GM23338 (cell line): Measurements from ENCODE around the gene CCNG2. TPM values are rescaled to one million over a fixed set of nuclear protein-coding genes. Genes with fewer than 3 reads are reported as not detected.

Source experiments
- ATAC-seq: fragments of 200-7000 bp; cut with Tn5 transposase; 3 replicates; pipeline ENCODE4 v1.9.1; 2020
- DNase-seq: peaks from one replicate; pipeline ENCODE4 v3.0.0-alpha.2; 2015; ENCODE audit warnings: low spot score
- H2AFZ ChIP-seq: fragments of 200-600 bp; sonication (generic); 2 replicates; pipeline ENCODE4 v1.8.0; 2016; ENCODE audit warnings: antibody characterized with exemption, mild to moderate bottlenecking, moderate library complexity
- H3F3A ChIP-seq: fragments of 200-600 bp; sonication (generic); replicated peaks from 2 replicates; pipeline ENCODE4 v1.8.0; 2017; ENCODE audit warnings: antibody characterized with exemption, mixed run types, low read depth
- H3K27ac ChIP-seq: fragments of 200-600 bp; sonication (generic); 2 replicates; pipeline ENCODE4 v1.6.1; 2016; ENCODE audit warnings: low read depth
- H3K27me3 ChIP-seq: fragments of 200-600 bp; sonication (generic); 2 replicates; pipeline ENCODE4 v1.8.0; 2016; ENCODE audit warnings: mild to moderate bottlenecking, mixed run types, moderate library complexity; ENCODE audit not compliant: insufficient read depth
- H3K36me3 ChIP-seq: fragments of 200-600 bp; sonication (generic); 2 replicates; pipeline ENCODE4 v1.8.0; 2016; ENCODE audit warnings: mild to moderate bottlenecking; ENCODE audit not compliant: insufficient read depth
- H3K4me1 ChIP-seq: fragments of 200-600 bp; sonication (generic); 2 replicates; pipeline ENCODE4 v1.8.0; 2016; ENCODE audit warnings: mild to moderate bottlenecking, moderate library complexity; ENCODE audit not compliant: insufficient read depth
- H3K4me2 ChIP-seq: fragments of 200-600 bp; sonication (generic); 2 replicates; pipeline ENCODE4 v1.7.1; 2017; ENCODE audit warnings: mixed run types
- H3K4me3 ChIP-seq: fragments of 200-600 bp; sonication (generic); 2 replicates; pipeline ENCODE4 v1.6.1; 2016; ENCODE audit warnings: mixed run types
- H3K79me2 ChIP-seq: fragments of 200-600 bp; sonication (generic); replicated peaks from 2 replicates; pipeline ENCODE4 v1.8.0; 2017; ENCODE audit warnings: mild to moderate bottlenecking; ENCODE audit not compliant: insufficient read depth
- H3K9me2 ChIP-seq: fragments of 200-600 bp; sonication (generic); 2 replicates; pipeline ENCODE4 v1.8.0; 2017; ENCODE audit not compliant: insufficient read depth
- H4K20me1 ChIP-seq: fragments of 200-600 bp; sonication (generic); replicated peaks from 2 replicates; pipeline ENCODE4 v1.8.0; 2017; ENCODE audit warnings: mild to moderate bottlenecking; ENCODE audit not compliant: insufficient read depth
- H3K27ac Mint-ChIP-seq: 2 replicates; pipeline ENCODE4 v1.8.0; 2020; ENCODE audit warnings: inconsistent platforms, mild to moderate bottlenecking, moderate library complexity, mixed read lengths
- H3K27me3 Mint-ChIP-seq: 3 replicates; pipeline ENCODE4 v1.8.0; 2022; ENCODE audit warnings: low read depth, mild to moderate bottlenecking, moderate library complexity, mixed read lengths, inconsistent platforms; ENCODE audit not compliant: insufficient read depth, poor library complexity
- H3K36me3 Mint-ChIP-seq: 3 replicates; pipeline ENCODE4 v1.8.0; 2021; ENCODE audit warnings: low read depth, mild to moderate bottlenecking, inconsistent platforms, moderate library complexity, mixed read lengths
- H3K4me1 Mint-ChIP-seq: 3 replicates; pipeline ENCODE4 v1.8.0; 2020; ENCODE audit warnings: mild to moderate bottlenecking, inconsistent platforms, mixed read lengths
- H3K4me3 Mint-ChIP-seq: 3 replicates; pipeline ENCODE4 v1.8.0; 2021; ENCODE audit warnings: moderate library complexity, mild to moderate bottlenecking, inconsistent platforms, mixed read lengths
- H3K9me3 Mint-ChIP-seq: 3 replicates; pipeline ENCODE4 v1.8.0; 2020; ENCODE audit warnings: moderate library complexity, mild to moderate bottlenecking, inconsistent platforms, mixed read lengths
- CREB1 ChIP-seq: fragments of 250-450 bp; sonication (Bioruptor Pico); IDR thresholded peaks from 2 replicates; pipeline ENCODE4 v1.5.0; 2020; ENCODE audit warnings: low read depth, mild to moderate bottlenecking, moderate library complexity
- EZH2 ChIP-seq: fragments of 200-600 bp; sonication (generic); IDR thresholded peaks from one replicate; pipeline ENCODE4 v1.8.0; 2017; ENCODE audit warnings: antibody characterized with exemption, mild to moderate bottlenecking, low read depth; ENCODE audit not compliant: unreplicated experiment
- EZH2phosphoT487 ChIP-seq: fragments of 200-600 bp; sonication (generic); IDR thresholded peaks from one replicate; pipeline ENCODE4 v1.8.1; 2018; ENCODE audit warnings: antibody characterized with exemption; ENCODE audit not compliant: unreplicated experiment
- JUNB ChIP-seq: IDR thresholded peaks from one replicate; pipeline ENCODE4 v1.6.1; 2016; ENCODE audit warnings: antibody characterized with exemption; ENCODE audit not compliant: unreplicated experiment
- NANOG ChIP-seq: IDR thresholded peaks from 2 replicates; pipeline ENCODE4 v1.6.1; 2016; ENCODE audit warnings: antibody characterized with exemption, borderline replicate concordance
- POLR2AphosphoS5 ChIP-seq: IDR thresholded peaks from 2 replicates; pipeline ENCODE4 v1.6.1; 2016; ENCODE audit warnings: antibody characterized with exemption, low read depth
- STAT1 ChIP-seq: IDR thresholded peaks from one replicate; pipeline ENCODE4 v1.6.1; 2016; ENCODE audit warnings: antibody characterized with exemption; ENCODE audit not compliant: unreplicated experiment
- ZNF114 ChIP-seq: fragments of 250-450 bp; sonication (Bioruptor Pico); IDR thresholded peaks from 2 replicates; pipeline ENCODE4 v1.5.0; 2020; ENCODE audit warnings: mild to moderate bottlenecking, moderate library complexity
- ZNF331 ChIP-seq: fragments of 250-450 bp; sonication (Bioruptor Pico); IDR thresholded peaks from 2 replicates; pipeline ENCODE4 v1.5.0; 2020; ENCODE audit warnings: low read depth, mild to moderate bottlenecking, moderate library complexity
- polyA plus RNA-seq: library from polyadenylated mRNA; unstranded; fragments of >200 nt; fragmentation: Nextera tagmentation; extraction: Ambion mirVana; gene quantifications from 2 replicates; pipeline ENCODE4 v1.2.1, GENCODE V29; 2016
- total RNA-seq: library from RNA; depleted of rRNA; stranded (reverse); fragments of >200 nt; shearing (Covaris generic); gene quantifications from 2 replicates; pipeline ENCODE4 v1.2.3, GENCODE V29; 2014
- TF ChIP-seq, protein P1 (sequence below): IDR thresholded peaks from 2 replicates; pipeline ENCODE4 v1.6.1; 2016; ENCODE audit warnings: antibody characterized with exemption
- TF ChIP-seq, protein P2 (sequence below): fragments of 250-450 bp; sonication (Bioruptor Pico); IDR thresholded peaks from 2 replicates; pipeline ENCODE4 v1.5.0; 2020; ENCODE audit warnings: mild to moderate bottlenecking, moderate library complexity
- TF ChIP-seq, protein P3 (sequence below), 2 experiments: fragments of 200-600 bp in 1 of 2; sonication (generic) in 1 of 2; conservative IDR thresholded peaks; 2 replicates each; pipeline versions ENCODE4 v1.5.1 to v1.6.1; 2016 to 2017; ENCODE audit warnings: antibody characterized with exemption in 2 of 2, low read depth in 2 of 2, mild to moderate bottlenecking in 2 of 2, moderate library complexity in 1 of 2

CCNG2 gene
- total and polyA plus RNA-seq, 2 experiments from 2014 or later = 7.1 to 16.5 TPM

DNA sequence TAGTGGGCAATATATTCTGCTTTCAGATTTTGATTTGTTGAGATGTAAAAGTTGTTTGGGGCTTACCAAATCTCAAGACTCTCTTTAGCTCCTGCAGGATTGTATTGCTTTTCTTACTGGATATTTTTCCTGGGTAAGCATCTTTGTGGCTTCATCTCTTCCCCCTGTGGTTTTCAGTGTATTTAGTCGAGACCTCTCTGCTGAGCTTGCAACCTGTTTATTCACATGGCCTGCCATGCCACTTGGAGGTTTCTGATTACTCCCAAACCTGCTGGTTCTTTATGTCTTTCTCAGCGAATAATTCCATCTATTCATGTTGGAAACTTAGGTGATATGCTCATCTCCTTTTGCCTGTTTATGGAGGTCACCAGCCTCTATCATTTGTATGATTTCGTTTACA lies 10.9 kb downstream of the CCNG2 start (continued):
- TF ChIP-seq CREB1 (CRISPR knock-in tag) (no peak), EZH2phosphoT487 (no peak), NANOG (no peak), STAT1 (no peak)
- TF ChIP-seq, protein P1, sequence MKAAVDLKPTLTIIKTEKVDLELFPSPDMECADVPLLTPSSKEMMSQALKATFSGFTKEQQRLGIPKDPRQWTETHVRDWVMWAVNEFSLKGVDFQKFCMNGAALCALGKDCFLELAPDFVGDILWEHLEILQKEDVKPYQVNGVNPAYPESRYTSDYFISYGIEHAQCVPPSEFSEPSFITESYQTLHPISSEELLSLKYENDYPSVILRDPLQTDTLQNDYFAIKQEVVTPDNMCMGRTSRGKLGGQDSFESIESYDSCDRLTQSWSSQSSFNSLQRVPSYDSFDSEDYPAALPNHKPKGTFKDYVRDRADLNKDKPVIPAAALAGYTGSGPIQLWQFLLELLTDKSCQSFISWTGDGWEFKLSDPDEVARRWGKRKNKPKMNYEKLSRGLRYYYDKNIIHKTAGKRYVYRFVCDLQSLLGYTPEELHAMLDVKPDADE = no peak

DNA sequence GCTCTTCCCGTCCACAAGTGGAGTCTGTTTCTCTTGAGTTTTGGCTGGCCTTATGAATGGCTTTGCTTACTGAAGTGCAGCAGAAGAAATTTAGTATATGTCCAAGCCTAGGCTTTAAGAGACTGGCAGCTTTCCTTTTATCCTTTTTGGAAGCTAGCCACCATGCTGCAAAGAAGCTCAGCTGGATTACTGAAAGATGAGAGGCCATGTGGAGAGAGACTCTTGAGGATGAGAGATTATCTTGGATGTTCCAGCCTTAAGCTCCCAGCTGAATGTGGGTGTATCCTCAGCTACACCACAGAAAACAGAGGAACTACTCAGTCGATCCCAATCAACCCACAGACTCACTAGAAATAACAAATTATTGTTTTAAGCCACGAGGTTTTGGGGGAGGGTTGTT lies 12.5 kb downstream of the CCNG2 start:
- peaks cover 3% of the 10 kb centered on the region; the same call in 2 of the 3 replicates for H3K4me1 Mint-ChIP-seq
- no peaks in the 10 kb centered on the region for H3F3A ChIP-seq
- peaks cover 19% of the 10 kb centered on the region for H3K36me3 ChIP-seq
- H3K27ac ChIP-seq = no peak overlapping the region
- no peak overlapping the region for H3K4me3 ChIP-seq
- H4K20me1 ChIP-seq = peaks cover 4% of the 10 kb centered on the region
- no peak overlapping the region for H3K27ac Mint-ChIP-seq
- no peaks in the 10 kb centered on the region for H3K9me3 Mint-ChIP-seq
- ATAC-seq (no peak), DNase-seq (no peak)
- H3K4me1 ChIP-seq = no peaks in the 10 kb centered on the region; the same call in 1 of the 2 replicates
- H3K27me3 ChIP-seq = peaks cover 23% of the 10 kb centered on the region
- peaks cover 10% of the 10 kb centered on the region for H3K36me3 Mint-ChIP-seq
- no peak overlapping the region for H2AFZ ChIP-seq
- no peak overlapping the region for H3K4me2 ChIP-seq
- no peak overlapping the region for H3K4me3 Mint-ChIP-seq
- H3K9me2 ChIP-seq = no peaks in the 10 kb centered on the region
- H3K27me3 Mint-ChIP-seq = peaks cover 8% of the 10 kb centered on the region
- no peaks in the 10 kb centered on the region for H3K79me2 ChIP-seq
- no peak for TF ChIP-seq ZNF331 (CRISPR knock-in tag)
- TF ChIP-seq, protein P2, sequence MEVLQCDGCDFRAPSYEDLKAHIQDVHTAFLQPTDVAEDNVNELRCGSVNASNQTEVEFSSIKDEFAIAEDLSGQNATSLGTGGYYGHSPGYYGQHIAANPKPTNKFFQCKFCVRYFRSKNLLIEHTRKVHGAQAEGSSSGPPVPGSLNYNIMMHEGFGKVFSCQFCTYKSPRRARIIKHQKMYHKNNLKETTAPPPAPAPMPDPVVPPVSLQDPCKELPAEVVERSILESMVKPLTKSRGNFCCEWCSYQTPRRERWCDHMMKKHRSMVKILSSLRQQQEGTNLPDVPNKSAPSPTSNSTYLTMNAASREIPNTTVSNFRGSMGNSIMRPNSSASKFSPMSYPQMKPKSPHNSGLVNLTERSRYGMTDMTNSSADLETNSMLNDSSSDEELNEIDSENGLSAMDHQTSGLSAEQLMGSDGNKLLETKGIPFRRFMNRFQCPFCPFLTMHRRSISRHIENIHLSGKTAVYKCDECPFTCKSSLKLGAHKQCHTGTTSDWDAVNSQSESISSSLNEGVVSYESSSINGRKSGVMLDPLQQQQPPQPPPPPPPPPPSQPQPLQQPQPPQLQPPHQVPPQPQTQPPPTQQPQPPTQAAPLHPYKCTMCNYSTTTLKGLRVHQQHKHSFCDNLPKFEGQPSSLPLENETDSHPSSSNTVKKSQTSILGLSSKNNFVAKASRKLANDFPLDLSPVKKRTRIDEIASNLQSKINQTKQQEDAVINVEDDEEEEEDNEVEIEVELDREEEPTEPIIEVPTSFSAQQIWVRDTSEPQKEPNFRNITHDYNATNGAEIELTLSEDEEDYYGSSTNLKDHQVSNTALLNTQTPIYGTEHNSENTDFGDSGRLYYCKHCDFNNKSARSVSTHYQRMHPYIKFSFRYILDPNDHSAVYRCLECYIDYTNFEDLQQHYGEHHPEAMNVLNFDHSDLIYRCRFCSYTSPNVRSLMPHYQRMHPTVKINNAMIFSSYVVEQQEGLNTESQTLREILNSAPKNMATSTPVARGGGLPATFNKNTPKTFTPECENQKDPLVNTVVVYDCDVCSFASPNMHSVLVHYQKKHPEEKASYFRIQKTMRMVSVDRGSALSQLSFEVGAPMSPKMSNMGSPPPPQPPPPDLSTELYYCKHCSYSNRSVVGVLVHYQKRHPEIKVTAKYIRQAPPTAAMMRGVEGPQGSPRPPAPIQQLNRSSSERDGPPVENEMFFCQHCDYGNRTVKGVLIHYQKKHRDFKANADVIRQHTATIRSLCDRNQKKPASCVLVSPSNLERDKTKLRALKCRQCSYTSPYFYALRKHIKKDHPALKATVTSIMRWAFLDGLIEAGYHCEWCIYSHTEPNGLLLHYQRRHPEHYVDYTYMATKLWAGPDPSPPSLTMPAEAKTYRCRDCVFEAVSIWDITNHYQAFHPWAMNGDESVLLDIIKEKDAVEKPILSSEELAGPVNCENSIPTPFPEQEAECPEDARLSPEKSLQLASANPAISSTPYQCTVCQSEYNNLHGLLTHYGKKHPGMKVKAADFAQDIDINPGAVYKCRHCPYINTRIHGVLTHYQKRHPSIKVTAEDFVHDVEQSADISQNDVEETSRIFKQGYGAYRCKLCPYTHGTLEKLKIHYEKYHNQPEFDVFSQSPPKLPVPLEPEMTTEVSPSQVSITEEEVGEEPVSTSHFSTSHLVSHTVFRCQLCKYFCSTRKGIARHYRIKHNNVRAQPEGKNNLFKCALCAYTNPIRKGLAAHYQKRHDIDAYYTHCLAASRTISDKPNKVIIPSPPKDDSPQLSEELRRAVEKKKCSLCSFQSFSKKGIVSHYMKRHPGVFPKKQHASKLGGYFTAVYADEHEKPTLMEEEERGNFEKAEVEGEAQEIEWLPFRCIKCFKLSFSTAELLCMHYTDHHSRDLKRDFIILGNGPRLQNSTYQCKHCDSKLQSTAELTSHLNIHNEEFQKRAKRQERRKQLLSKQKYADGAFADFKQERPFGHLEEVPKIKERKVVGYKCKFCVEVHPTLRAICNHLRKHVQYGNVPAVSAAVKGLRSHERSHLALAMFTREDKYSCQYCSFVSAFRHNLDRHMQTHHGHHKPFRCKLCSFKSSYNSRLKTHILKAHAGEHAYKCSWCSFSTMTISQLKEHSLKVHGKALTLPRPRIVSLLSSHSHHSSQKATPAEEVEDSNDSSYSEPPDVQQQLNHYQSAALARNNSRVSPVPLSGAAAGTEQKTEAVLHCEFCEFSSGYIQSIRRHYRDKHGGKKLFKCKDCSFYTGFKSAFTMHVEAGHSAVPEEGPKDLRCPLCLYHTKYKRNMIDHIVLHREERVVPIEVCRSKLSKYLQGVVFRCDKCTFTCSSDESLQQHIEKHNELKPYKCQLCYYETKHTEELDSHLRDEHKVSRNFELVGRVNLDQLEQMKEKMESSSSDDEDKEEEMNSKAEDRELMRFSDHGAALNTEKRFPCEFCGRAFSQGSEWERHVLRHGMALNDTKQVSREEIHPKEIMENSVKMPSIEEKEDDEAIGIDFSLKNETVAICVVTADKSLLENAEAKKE (CRISPR knock-in tag) = no peak
- TF ChIP-seq EZH2 = no peak
- no peak for TF ChIP-seq EZH2phosphoT487
- no peak for TF ChIP-seq POLR2AphosphoS5
- TF ChIP-seq STAT1 = no peak
- no peak for TF ChIP-seq NANOG
- TF ChIP-seq, protein P1 = no peak
- TF ChIP-seq JUNB = no peak
- no peak for TF ChIP-seq CREB1 (CRISPR knock-in tag)
- no peak for TF ChIP-seq ZNF114 (CRISPR knock-in tag)
- TF ChIP-seq, protein P3, sequence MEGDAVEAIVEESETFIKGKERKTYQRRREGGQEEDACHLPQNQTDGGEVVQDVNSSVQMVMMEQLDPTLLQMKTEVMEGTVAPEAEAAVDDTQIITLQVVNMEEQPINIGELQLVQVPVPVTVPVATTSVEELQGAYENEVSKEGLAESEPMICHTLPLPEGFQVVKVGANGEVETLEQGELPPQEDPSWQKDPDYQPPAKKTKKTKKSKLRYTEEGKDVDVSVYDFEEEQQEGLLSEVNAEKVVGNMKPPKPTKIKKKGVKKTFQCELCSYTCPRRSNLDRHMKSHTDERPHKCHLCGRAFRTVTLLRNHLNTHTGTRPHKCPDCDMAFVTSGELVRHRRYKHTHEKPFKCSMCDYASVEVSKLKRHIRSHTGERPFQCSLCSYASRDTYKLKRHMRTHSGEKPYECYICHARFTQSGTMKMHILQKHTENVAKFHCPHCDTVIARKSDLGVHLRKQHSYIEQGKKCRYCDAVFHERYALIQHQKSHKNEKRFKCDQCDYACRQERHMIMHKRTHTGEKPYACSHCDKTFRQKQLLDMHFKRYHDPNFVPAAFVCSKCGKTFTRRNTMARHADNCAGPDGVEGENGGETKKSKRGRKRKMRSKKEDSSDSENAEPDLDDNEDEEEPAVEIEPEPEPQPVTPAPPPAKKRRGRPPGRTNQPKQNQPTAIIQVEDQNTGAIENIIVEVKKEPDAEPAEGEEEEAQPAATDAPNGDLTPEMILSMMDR (conservative IDR thresholded peaks at IDR 0.05; ENCODE audit: low read depth in 2 of 2) = no peak
